Fibroblast of lung (primary cell): Measurements from ENCODE around the gene CD164. TPM values are rescaled to one million over a fixed set of nuclear protein-coding genes. Genes with fewer than 3 reads are reported as not detected.
"Not testable (repeated sequence)": the region's sequence is repeated elsewhere in the genome, so short reads cannot be mapped to it uniquely, and the experiment has no call there.

Experiments used
- DNase-seq, 2 donors: peaks; one replicate each; pipeline versions ENCODE4 v3.0.0 to v3.0.0-alpha.2; 2010; ENCODE audit warnings: low read depth in 2 of 2
- H2AFZ ChIP-seq: 2 replicates; pipeline ENCODE4 v1.5.1; 2012; ENCODE audit warnings: low read length, control low read depth, inconsistent platforms
- H3K27ac ChIP-seq: 2 replicates; pipeline ENCODE4 v1.5.1; 2011; ENCODE audit warnings: low read length, control low read depth; ENCODE audit not compliant: insufficient read depth
- H3K27me3 ChIP-seq: 2 replicates; pipeline ENCODE4 v1.5.1; 2011; ENCODE audit warnings: mild to moderate bottlenecking, low read length; ENCODE audit not compliant: control insufficient read depth, insufficient read depth
- H3K36me3 ChIP-seq: 2 replicates; pipeline ENCODE4 v1.5.1; 2011; ENCODE audit warnings: low read length; ENCODE audit not compliant: control insufficient read depth, insufficient read depth
- H3K4me1 ChIP-seq: 2 replicates; pipeline ENCODE4 v1.5.1; 2011; ENCODE audit warnings: low read length; ENCODE audit not compliant: control insufficient read depth, insufficient read depth; ENCODE audit errors: extremely low read depth
- H3K4me2 ChIP-seq: 2 replicates; pipeline ENCODE4 v1.5.1; 2011; ENCODE audit warnings: low read length, control low read depth; ENCODE audit not compliant: insufficient read depth; ENCODE audit errors: extremely low read depth
- H3K4me3 ChIP-seq, 4 experiments: fragments of 200-600 bp in 1 of 4; sonication (generic) in 1 of 4; replicated peaks in 1 of 4; 2 replicates each; pipeline ENCODE4 v1.5.1; 2011 to 2016; ENCODE audit warnings: low read length in 4 of 4, low read depth in 3 of 4, mild to moderate bottlenecking in 3 of 4, control low read depth in 2 of 4, inconsistent platforms in 1 of 4, mixed read lengths in 1 of 4; ENCODE audit not compliant: insufficient read depth in 1 of 4; ENCODE audit errors: control extremely low read depth in 1 of 4
- H3K79me2 ChIP-seq: 2 replicates; pipeline ENCODE4 v1.5.1; 2012; ENCODE audit warnings: mild to moderate bottlenecking, low read length, inconsistent platforms; ENCODE audit not compliant: control insufficient read depth, insufficient read depth
- H3K9ac ChIP-seq: 2 replicates; pipeline ENCODE4 v1.5.1; 2011; ENCODE audit warnings: mild to moderate bottlenecking, low read length, control low read depth; ENCODE audit not compliant: insufficient read depth
- H3K9me3 ChIP-seq: 2 replicates; pipeline ENCODE4 v1.5.1; 2012; ENCODE audit warnings: low read depth, low read length; ENCODE audit not compliant: control insufficient read depth, insufficient read depth
- H4K20me1 ChIP-seq: 2 replicates; pipeline ENCODE4 v1.5.1; 2011; ENCODE audit warnings: low read length; ENCODE audit not compliant: control insufficient read depth, insufficient read depth; ENCODE audit errors: extremely low read depth
- CTCF ChIP-seq, 2 donors: IDR thresholded peaks in 1 of 2; conservative IDR thresholded peaks in 1 of 2; 1 replicate in 1 of 2; 2 replicates in 1 of 2; pipeline ENCODE4 v1.5.1; 2011 to 2012; ENCODE audit warnings: low read length in 2 of 2, control low read depth in 1 of 2, inconsistent platforms in 1 of 2, low read depth in 1 of 2, mild to moderate bottlenecking in 1 of 2
- EZH2 ChIP-seq: IDR thresholded peaks from 2 replicates; pipeline ENCODE4 v1.5.1; 2012; ENCODE audit warnings: low read length, control low read depth, mild to moderate bottlenecking; ENCODE audit errors: missing control alignments
- polyA plus RNA-seq, 2 donors: library from polyadenylated mRNA; depleted of rRNA in 1 of 2; stranded (reverse) in 1 of 2; unstranded in 1 of 2; fragments of >200 nt; gene quantifications; 2 replicates each; pipeline ENCODE4 v1.2.1, GENCODE V29; 2011 to 2012; ENCODE audit warnings: missing spikeins in 1 of 2
- total RNA-seq: library from RNA; depleted of rRNA; stranded (reverse); fragments of >200 nt; gene quantifications from 2 replicates; pipeline ENCODE4 v1.2.1, GENCODE V29; 2014

Gene CD164
- total and polyA plus RNA-seq, 2 donors (not counting 1 experiment from before 2014, with no cell fraction given) = 232 to 280 TPM

GRCh38 chr6:109370792-109371191 is 11.5 kb downstream of the CD164 start:
- no peaks in the 10 kb centered on the region for H4K20me1 ChIP-seq
- no peak overlapping the region for H3K4me2 ChIP-seq
- no peak overlapping the region for H3K4me3 ChIP-seq
- H3K4me1 ChIP-seq = no peaks in the 10 kb centered on the region
- DNase-seq = no peak
- no peak overlapping the region for H3K9ac ChIP-seq
- TF ChIP-seq EZH2 (no peak), CTCF (conservative IDR thresholded peaks at IDR 0.05 in 1 of 2, IDR thresholded peaks at IDR 0.05 in 1 of 2; ENCODE audit: low read depth in 1 of 2, low read length in 2 of 2) (no peak)
- H3K79me2 ChIP-seq = peaks cover 9% of the 10 kb centered on the region
- H3K27ac ChIP-seq = no peak overlapping the region
- H3K27me3 ChIP-seq = no peaks in the 10 kb centered on the region
- H3K36me3 ChIP-seq = peaks cover 5% of the 10 kb centered on the region
- no peaks in the 10 kb centered on the region for H3K9me3 ChIP-seq
- no peak overlapping the region for H2AFZ ChIP-seq

- H3K4me1 ChIP-seq = no peaks in the 10 kb centered on the region
- no peak overlapping the region for H2AFZ ChIP-seq
- TF ChIP-seq EZH2 (no peak), CTCF (conservative IDR thresholded peaks at IDR 0.05 in 1 of 2, IDR thresholded peaks at IDR 0.05 in 1 of 2; ENCODE audit: low read depth in 1 of 2, low read length in 2 of 2) (no peak)
- no peaks in the 10 kb centered on the region for H3K27me3 ChIP-seq
- H3K4me3 ChIP-seq = no peak overlapping the region
- peaks cover 5% of the 10 kb centered on the region for H3K36me3 ChIP-seq
- DNase-seq = peak in 1 of 2 donors; percentile 12
- H3K9ac ChIP-seq = no peak overlapping the region
- H3K9me3 ChIP-seq = no peaks in the 10 kb centered on the region
- H3K4me2 ChIP-seq = no peak overlapping the region
- H3K79me2 ChIP-seq = peaks cover 9% of the 10 kb centered on the region
- no peaks in the 10 kb centered on the region for H4K20me1 ChIP-seq
- no peak overlapping the region for H3K27ac ChIP-seq
Measured at GRCh38 chr6:109370336-109370735, 11.9 kb downstream of the CD164 start.

GRCh38 chr6:109369728-109370127 is 12.5 kb downstream of the CD164 start:
- Histone ChIP-seq H3K9ac (no peak overlapping the region), H3K4me1 (no peaks in the 10 kb centered on the region), H3K4me2 (no peak overlapping the region), H3K79me2 (peaks cover 9% of the 10 kb centered on the region), H3K9me3 (no peaks in the 10 kb centered on the region), H4K20me1 (no peaks in the 10 kb centered on the region), H3K36me3 (peaks cover 6% of the 10 kb centered on the region), H2AFZ (no peak overlapping the region), H3K27me3 (no peaks in the 10 kb centered on the region), H3K4me3 (no peak overlapping the region), H3K27ac (no peak overlapping the region)
- DNase-seq = no peak
- TF ChIP-seq EZH2 = no peak
- no peak for TF ChIP-seq CTCF (conservative IDR thresholded peaks at IDR 0.05 in 1 of 2, IDR thresholded peaks at IDR 0.05 in 1 of 2; ENCODE audit: low read depth in 1 of 2, low read length in 2 of 2)

GRCh38 chr6:109364382-109365078 is 17.7 kb downstream of the CD164 start:
- not testable (repeated sequence) for H3K9ac ChIP-seq, H3K9me3 ChIP-seq, DNase-seq, H3K4me3 ChIP-seq, H3K36me3 ChIP-seq, H4K20me1 ChIP-seq, H3K27me3 ChIP-seq, H3K4me1 ChIP-seq, H3K79me2 ChIP-seq, H2AFZ ChIP-seq, H3K27ac ChIP-seq, H3K4me2 ChIP-seq
